Neural progenitor cell (in vitro differentiated cells): ENCODE results near the gene IFIT5.

Experiments
- EZH2 ChIP-seq: fragments of 200-600 bp; sonication (generic); IDR thresholded peaks from 2 replicates; pipeline ENCODE4 v1.6.1; 2017; ENCODE audit warnings: antibody characterized with exemption, mild to moderate bottlenecking, moderate library complexity
- TF ChIP-seq, protein P1 (sequence below): fragments of 200-600 bp; sonication (generic); IDR thresholded peaks from 2 replicates; pipeline ENCODE4 v1.5.1; 2017; ENCODE audit warnings: antibody characterized with exemption, mild to moderate bottlenecking

DNA sequence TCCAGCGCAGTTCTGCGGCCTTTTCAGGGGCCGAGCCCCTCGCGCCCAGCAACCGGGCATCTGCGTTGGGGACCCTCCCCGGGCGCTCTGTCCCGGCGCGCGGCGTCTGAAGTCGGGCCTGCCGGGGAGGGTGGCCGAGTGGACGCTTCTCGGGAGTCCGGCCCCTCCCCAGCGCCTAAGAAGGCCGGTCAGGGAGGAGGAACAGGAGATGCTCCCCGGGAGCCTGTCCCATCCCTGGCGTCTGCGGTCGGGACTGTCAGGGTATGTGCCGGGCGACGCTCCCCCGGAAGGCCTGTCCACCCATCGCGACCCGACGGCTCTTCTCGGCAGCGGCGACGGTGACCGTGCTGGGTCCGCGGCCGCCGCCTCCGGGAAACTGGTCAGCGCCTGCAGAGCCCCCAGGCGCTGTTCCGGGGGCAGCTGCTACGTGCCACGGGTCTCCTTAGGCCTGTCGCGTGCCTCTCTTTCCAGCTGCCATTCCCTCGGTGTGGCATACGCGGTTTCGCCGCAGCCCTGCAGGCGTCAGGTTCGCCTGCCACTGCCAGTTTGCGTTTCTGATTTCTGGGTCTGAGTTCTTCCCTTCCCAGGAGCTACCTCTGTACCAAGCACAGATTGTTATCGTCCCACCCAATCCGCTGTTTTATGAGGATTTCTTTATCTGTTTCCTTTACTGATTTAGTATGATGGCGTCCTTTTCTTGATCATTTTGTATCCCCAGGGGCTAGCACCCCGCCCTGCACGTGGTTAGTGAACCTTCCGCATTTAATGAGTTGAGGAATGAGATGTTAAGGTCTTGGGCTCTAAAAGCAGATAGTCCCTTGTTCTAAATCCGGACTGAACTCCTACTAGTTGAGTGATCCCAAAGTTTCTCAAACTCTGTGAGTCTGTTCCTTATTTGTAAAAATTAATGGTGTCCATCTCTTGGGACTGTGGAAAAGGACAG, 782 bp downstream of the IFIT5 start:
- TF ChIP-seq, protein P1, sequence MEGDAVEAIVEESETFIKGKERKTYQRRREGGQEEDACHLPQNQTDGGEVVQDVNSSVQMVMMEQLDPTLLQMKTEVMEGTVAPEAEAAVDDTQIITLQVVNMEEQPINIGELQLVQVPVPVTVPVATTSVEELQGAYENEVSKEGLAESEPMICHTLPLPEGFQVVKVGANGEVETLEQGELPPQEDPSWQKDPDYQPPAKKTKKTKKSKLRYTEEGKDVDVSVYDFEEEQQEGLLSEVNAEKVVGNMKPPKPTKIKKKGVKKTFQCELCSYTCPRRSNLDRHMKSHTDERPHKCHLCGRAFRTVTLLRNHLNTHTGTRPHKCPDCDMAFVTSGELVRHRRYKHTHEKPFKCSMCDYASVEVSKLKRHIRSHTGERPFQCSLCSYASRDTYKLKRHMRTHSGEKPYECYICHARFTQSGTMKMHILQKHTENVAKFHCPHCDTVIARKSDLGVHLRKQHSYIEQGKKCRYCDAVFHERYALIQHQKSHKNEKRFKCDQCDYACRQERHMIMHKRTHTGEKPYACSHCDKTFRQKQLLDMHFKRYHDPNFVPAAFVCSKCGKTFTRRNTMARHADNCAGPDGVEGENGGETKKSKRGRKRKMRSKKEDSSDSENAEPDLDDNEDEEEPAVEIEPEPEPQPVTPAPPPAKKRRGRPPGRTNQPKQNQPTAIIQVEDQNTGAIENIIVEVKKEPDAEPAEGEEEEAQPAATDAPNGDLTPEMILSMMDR, result no peak
- peak; percentile 74 for TF ChIP-seq EZH2
